Fibroblast of skin of left quadriceps (primary cell): ENCODE data around the gene LHX3.
"Not testable (repeated sequence)": the region's sequence is repeated elsewhere in the genome, so short reads cannot be mapped to it uniquely, and the experiment has no call there.

ENCODE experiments used
- DNase-seq, 2 experiments: peaks; one replicate each; pipeline ENCODE4 v3.0.0-alpha.2; 2013; ENCODE audit warnings: low read depth in 2 of 2

LHX3 gene

DNA sequence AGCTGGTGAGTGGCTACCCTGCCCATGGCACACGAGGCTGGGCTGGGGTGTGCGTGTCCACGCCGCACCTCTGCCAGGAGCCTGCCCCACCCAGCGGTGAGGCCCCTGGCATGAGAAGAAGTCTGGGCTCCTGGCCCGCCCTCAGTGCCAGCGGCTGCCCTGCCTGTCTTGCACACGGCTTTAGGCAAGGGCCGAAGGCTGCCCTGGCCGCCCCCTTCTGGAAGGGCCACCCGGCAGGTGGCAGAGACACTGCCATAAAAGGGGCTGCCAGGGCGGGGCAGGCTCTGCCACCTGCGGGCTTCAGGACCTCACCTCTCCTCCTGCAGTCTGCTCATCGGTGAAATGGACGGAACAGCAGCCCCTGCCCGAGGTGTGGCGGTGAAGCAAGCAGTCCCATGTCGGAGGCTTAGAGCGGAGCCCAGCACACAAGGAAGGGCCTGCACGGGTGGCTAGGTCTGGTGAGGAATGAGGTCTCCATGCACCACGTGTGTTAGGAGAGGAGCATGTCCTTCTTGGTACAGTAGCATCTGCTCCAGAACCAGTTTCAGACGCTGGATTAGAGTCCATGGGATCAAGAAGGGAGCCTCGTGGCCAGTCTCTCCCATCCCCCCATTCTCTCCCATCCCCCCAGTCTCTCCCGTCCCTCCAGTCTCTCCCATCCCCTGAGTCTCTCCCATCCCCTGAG is 51.4 kb downstream of the LHX3 start:
- no peak for DNase-seq

GRCh38 chr9:136152931-136153330 is 52.0 kb downstream of the LHX3 start:
- no peak for DNase-seq

- DNase-seq: no peak
These were observed 52.4 kb downstream of the LHX3 start for GRCh38 chr9:136152543-136152866.

GRCh38 chr9:136151848-136152542 is 52.9 kb downstream of the LHX3 start:
- DNase-seq: no peak

DNA sequence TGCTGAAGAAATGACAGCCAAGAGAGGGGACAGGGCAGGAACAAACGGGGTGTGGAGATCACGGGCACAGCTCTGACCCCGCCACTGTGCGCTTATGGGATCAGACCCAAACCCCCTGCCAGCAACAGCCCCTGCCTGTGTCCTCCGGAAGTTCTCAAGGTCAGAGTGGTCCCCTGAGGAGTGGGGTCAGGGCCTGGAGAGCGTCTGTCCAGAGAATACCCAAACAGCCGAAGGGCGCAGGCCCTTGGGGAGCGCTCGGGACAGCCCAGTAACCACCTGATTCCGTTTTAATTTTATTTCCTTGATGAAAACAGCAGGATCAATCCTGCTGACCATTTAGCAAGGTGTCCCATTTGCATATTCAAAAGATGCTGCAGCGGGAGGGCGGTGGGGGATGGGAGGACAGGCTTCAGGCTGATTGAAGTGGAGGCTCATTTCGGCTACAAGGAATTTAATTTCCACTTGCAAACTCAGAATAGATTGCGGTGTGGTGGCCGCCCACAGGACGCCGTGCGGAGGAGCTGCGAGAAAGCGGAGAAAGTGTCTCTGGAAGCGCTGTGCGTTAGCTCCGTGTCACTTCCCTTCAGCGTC is 53.6 kb downstream of the LHX3 start:
- no peak for DNase-seq

DNA sequence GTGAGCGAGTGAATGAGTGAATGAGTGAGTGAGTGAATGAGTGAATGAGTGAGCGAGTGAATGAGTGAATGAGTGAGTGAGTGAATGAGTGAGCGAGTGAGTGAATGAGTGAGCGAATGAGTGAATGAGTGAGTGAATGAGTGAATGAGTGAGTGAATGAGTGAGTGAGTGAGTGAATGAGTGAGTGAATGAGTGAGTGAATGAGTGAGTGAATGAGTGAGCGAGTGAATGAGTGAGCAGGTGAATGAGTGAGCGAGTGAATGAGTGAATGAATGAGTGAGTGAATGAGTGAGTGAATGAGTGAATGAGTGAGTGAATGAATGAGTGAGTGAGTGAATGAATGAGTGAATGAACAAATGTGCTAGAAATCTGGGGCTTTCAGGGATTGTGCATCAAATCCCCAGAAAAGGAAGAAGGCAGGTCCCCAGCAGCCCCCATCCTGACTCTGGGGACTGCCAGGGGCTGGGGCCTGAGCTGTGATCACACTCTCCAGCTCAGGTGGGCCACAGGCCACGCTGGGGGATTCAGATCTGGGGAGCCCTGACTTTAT is 54.2 kb downstream of the LHX3 start:
- DNase-seq: not testable (repeated sequence)

- no peak for DNase-seq
These were observed 55.1 kb downstream of the LHX3 start for GRCh38 chr9:136149853-136150252.

GRCh38 chr9:136149337-136149736 is 55.6 kb downstream of the LHX3 start:
- DNase-seq: no peak

GRCh38 chr9:136148766-136149165 is 56.2 kb downstream of the LHX3 start:
- DNase-seq: no peak

GRCh38 chr9:136147890-136148714 is 56.8 kb downstream of the LHX3 start:
- DNase-seq: no peak

DNA sequence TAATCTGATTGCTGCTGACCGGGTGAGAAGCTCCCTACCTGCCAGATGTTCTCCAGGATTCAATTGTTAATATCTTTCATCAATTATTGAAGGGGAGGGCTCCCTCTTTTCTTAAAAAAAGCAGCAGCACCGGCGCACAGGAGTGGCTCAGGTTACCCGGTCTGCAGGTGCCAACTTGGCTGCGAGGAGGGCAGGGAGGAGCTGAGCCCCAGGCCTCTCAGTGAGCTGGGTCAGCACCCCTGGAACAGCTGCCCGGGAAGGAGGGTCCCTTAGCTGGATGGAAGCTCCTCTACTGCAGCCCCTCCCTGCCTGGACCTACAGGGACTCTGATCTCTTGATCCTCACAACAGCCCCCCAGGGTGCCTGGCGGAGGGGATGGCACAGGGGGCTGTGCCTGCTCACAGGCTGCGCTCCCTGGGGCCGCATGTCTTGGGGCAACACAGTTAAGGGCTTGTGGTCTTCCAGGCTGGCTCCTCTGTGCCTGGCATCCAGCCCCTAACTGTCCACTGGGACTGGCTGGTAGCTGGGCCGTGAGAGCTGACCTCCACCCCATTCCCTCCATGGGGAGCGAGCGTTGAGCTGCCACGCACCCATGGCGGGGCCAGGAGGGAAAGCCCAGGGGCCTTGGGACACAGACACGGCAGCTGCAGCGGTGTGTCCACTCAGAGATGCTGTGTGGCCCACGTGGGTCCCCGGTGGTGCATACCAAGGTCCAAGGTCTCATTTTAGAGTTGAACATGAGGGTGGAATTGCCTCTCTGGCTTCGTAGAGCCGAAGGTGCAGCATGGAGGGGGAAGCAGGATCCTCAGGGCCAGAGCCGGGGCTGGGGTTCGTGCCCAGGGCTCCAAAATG is 57.7 kb downstream of the LHX3 start:
- DNase-seq: no peak
